DOHH2 (cell line): ENCODE results near the gene SPECC1L.

Experiments
- H3F3A ChIP-seq: fragments of 200-600 bp; sonication (generic), shearing (Covaris generic); 2 replicates; pipeline ENCODE4 v1.6.0; 2016; ENCODE audit warnings: antibody characterized with exemption, mild to moderate bottlenecking; ENCODE audit not compliant: control insufficient read depth, insufficient read depth
- H3K27ac ChIP-seq: fragments of 200-600 bp; sonication (generic); 2 replicates; pipeline ENCODE4 v1.5.1; 2014; ENCODE audit warnings: low read depth, mild to moderate bottlenecking, low read length, moderate library complexity
- H3K27me3 ChIP-seq: fragments of 200-600 bp; sonication (generic); 2 replicates; pipeline ENCODE4 v1.6.1; 2014; ENCODE audit warnings: mild to moderate bottlenecking, low read length, mixed read lengths; ENCODE audit not compliant: control insufficient read depth
- H3K36me3 ChIP-seq: fragments of 200-600 bp; sonication (generic); 2 replicates; pipeline ENCODE4 v1.6.1; 2014; ENCODE audit warnings: mild to moderate bottlenecking, low read length, moderate library complexity, mixed read lengths; ENCODE audit not compliant: control insufficient read depth
- H3K4me1 ChIP-seq: fragments of 200-600 bp; sonication (generic); 2 replicates; pipeline ENCODE4 v1.6.1; 2014; ENCODE audit warnings: mild to moderate bottlenecking, low read length, mixed read lengths; ENCODE audit not compliant: control insufficient read depth
- H3K4me2 ChIP-seq: fragments of 200-600 bp; sonication (generic); 2 replicates; pipeline ENCODE4 v1.6.0; 2014; ENCODE audit warnings: mild to moderate bottlenecking, low read length, moderate library complexity
- H3K4me3 ChIP-seq: fragments of 200-600 bp; sonication (generic); 2 replicates; pipeline ENCODE4 v1.5.1; 2014; ENCODE audit warnings: mild to moderate bottlenecking, low read length, mixed read lengths
- H3K79me2 ChIP-seq: fragments of 200-600 bp; sonication (generic); 2 replicates; pipeline ENCODE4 v1.6.1; 2014; ENCODE audit warnings: mild to moderate bottlenecking, low read length, mixed read lengths; ENCODE audit not compliant: control insufficient read depth
- H3K9me2 ChIP-seq: fragments of 200-600 bp; sonication (generic); replicated peaks from 2 replicates; pipeline ENCODE4 v1.6.1; 2014; ENCODE audit warnings: mild to moderate bottlenecking, low read length, mixed read lengths; ENCODE audit not compliant: control insufficient read depth
- H3K9me3 ChIP-seq: fragments of 200-600 bp; sonication (generic); 2 replicates; pipeline ENCODE4 v1.6.1; 2014; ENCODE audit warnings: antibody characterized with exemption, low read length, mixed read lengths; ENCODE audit not compliant: control insufficient read depth, insufficient read depth
- H4K20me1 ChIP-seq: fragments of 200-600 bp; sonication (generic); 2 replicates; pipeline ENCODE4 v1.6.0; 2014; ENCODE audit warnings: low read depth, mild to moderate bottlenecking, antibody characterized with exemption, low read length, moderate library complexity; ENCODE audit not compliant: control insufficient read depth, insufficient read depth
- EZH2phosphoT487 ChIP-seq: fragments of 200-600 bp; sonication (generic); IDR thresholded peaks from 2 replicates; pipeline ENCODE4 v1.6.1; 2017; ENCODE audit warnings: borderline replicate concordance, mild to moderate bottlenecking, antibody characterized with exemption, low read length, moderate library complexity, mixed read lengths
- TF ChIP-seq, protein P1 (sequence below): fragments of 200-600 bp; sonication (generic); IDR thresholded peaks from one replicate; pipeline ENCODE4 v1.5.1; 2014; ENCODE audit warnings: antibody characterized with exemption, mild to moderate bottlenecking, low read depth, low read length; ENCODE audit not compliant: poor library complexity, severe bottlenecking

SPECC1L gene

DNA sequence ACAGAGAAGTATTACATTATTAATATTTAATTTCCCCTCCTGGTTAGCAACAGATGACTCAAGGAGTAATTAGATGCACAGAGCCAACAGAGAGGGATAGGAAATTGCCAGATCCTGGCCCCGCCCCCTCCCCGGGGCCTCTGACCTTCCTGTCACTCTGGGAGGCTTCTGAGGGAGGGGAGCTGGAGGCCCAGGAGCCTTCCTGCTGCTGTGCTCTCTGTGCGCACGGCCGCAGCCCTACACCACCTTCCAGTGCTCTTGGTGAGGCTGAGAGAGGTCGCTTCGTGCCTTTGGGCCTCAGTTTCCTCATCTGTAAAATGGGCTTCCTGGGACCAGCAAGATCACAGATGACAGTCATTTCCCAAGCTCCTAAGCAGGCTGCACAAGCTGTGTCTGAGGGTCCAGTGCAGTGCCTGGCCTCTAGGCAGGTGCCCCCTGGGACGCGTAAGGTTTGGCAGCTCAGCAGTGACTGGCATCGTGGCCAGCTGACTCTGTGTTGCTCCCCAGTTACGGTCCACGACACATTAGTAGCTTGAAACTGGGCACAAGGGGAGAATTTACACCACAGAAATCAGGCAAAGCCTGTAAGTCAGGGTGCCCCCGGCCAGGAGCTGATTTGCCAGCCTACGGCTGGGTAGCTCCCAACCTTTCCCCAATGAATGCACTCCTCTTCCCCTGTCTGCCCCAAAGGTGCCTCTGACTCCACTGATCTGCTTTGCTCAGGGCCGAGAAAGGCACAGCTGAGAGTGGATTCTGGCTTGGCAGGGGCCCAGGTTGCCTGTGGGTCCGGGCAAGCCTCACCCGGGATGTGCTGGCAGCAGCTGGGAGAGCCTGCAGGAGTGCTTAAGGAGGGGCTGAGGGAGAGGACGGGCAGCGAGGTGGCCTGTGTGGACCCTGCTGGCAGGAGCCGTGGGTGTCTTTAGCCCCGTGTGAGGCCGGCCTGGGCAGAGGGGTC is 159.1 kb downstream of the SPECC1L start:
- Histone ChIP-seq H3K27me3 (no peaks in the 10 kb centered on the region), H4K20me1 (no peaks in the 10 kb centered on the region), H3K36me3 (peaks cover 39% of the 10 kb centered on the region), H3K4me1 (peaks cover 98% of the 10 kb centered on the region), H3K79me2 (peaks cover 82% of the 10 kb centered on the region), H3K27ac (peak overlapping the region; percentile 98), H3K4me3 (peak overlapping the region; percentile 79), H3F3A (peaks cover 30% of the 10 kb centered on the region), H3K9me2 (no peaks in the 10 kb centered on the region), H3K9me3 (no peaks in the 10 kb centered on the region), H3K4me2 (peak overlapping the region; percentile 96)
- TF ChIP-seq, protein P1, sequence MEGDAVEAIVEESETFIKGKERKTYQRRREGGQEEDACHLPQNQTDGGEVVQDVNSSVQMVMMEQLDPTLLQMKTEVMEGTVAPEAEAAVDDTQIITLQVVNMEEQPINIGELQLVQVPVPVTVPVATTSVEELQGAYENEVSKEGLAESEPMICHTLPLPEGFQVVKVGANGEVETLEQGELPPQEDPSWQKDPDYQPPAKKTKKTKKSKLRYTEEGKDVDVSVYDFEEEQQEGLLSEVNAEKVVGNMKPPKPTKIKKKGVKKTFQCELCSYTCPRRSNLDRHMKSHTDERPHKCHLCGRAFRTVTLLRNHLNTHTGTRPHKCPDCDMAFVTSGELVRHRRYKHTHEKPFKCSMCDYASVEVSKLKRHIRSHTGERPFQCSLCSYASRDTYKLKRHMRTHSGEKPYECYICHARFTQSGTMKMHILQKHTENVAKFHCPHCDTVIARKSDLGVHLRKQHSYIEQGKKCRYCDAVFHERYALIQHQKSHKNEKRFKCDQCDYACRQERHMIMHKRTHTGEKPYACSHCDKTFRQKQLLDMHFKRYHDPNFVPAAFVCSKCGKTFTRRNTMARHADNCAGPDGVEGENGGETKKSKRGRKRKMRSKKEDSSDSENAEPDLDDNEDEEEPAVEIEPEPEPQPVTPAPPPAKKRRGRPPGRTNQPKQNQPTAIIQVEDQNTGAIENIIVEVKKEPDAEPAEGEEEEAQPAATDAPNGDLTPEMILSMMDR, result no peak
- TF ChIP-seq EZH2phosphoT487, result no peak

DNA sequence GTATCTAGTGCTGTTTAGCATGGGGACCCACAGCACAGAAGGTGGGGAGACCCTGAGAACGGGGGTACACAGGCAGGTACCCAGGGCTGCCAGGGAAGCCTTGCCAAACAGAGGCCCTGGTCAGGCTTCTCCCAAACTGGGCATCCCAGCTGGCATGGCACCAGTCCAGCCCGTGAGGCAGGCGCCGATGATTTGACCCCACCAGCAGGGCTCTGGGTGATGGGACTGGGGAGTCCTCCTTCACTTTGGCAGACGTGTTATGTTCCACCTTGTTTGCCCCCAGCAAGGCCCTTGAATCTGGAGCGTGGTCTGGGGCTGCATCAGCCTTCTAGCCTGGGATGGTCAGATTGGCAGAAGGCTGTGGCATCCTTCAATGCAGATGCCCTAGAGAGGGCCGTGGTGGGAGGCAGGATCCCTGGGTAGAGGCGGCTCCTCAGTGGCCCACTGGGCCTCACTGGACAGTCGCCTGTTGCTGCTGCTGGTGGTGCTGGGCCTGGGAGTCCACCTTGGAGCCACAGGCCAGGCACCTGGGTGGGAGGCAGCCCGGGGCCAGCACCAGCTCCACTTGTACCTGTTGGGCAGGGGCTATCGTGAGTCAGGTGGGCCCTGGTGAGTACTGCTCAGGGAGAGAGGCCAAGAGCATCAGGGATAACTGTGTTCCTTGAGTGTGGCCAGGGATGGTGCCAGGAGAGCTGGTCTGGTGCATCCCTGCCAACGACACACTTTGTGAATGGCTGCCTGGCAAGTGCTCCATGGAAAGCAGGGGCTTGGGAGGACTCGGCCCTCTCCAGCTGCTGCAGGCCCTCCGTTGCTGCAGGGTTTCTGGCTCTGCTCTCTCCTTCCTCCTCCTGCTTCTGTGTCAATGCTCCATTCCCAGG is 160.0 kb downstream of the SPECC1L start:
- no peaks in the 10 kb centered on the region for H3K9me2 ChIP-seq
- no peaks in the 10 kb centered on the region for H4K20me1 ChIP-seq
- peaks cover 34% of the 10 kb centered on the region for H3F3A ChIP-seq
- peak overlapping the region; percentile 98 for H3K27ac ChIP-seq
- H3K79me2 ChIP-seq, result peaks cover 82% of the 10 kb centered on the region
- peaks cover 98% of the 10 kb centered on the region for H3K4me1 ChIP-seq
- H3K9me3 ChIP-seq, result no peaks in the 10 kb centered on the region
- TF ChIP-seq EZH2phosphoT487, result no peak
- TF ChIP-seq, protein P1, result no peak
- peak overlapping the region; percentile 79 for H3K4me3 ChIP-seq
- peak overlapping the region; percentile 96 for H3K4me2 ChIP-seq
- no peaks in the 10 kb centered on the region for H3K27me3 ChIP-seq
- peaks cover 47% of the 10 kb centered on the region for H3K36me3 ChIP-seq

DNA sequence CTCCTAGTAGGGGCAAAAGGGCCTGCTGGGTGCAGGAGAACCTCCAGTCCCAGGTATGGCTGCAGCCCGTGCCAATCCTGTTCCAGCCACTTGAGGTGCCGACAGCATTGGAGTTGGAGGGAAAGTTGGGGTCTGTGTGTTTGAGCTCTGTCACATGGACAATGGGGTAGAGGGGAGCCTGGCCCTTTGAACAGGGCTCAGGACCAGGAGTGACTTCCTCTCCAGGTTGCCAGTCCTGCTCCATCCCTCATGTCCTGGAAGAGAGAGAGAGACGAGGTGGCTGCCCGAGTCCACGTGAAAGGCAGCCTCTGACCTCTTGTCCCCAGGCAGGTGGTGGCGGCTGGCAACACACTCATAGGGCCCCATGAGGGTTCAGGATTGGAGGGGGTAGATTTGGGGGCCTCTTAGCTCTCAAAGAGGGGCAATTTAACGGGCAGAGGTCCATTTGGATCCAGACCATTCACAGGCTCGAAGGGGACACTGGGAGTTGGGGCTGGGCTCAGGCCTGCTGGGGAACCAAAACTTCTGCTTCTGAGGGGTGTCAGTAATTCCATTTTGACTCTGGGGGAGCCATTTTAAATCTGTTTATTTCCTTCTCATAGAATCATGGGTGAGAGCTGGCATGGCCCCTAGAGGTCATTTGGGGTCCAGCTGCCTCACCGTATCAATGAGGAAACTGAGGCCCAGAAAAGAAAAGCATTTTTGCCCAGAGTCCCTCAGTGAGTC is 160.8 kb downstream of the SPECC1L start:
- peak overlapping the region; percentile 96 for H3K4me2 ChIP-seq
- no peaks in the 10 kb centered on the region for H3K9me3 ChIP-seq
- TF ChIP-seq, protein P1, result no peak
- no peak for TF ChIP-seq EZH2phosphoT487
- peaks cover 55% of the 10 kb centered on the region for H3K36me3 ChIP-seq
- H3K9me2 ChIP-seq, result no peaks in the 10 kb centered on the region
- peaks cover 82% of the 10 kb centered on the region for H3K79me2 ChIP-seq
- H3K27me3 ChIP-seq, result no peaks in the 10 kb centered on the region
- peaks cover 37% of the 10 kb centered on the region for H3F3A ChIP-seq
- H3K27ac ChIP-seq, result peak overlapping the region; percentile 98
- H4K20me1 ChIP-seq, result no peaks in the 10 kb centered on the region
- H3K4me1 ChIP-seq, result peaks cover 98% of the 10 kb centered on the region
- H3K4me3 ChIP-seq, result peak overlapping the region; percentile 70
